K562 (cell line): ENCODE results near the gene ZSWIM4. TPM values are rescaled to one million over a fixed set of nuclear protein-coding genes. Genes with fewer than 3 reads are reported as not detected.

Experiments
- SMARCB1 ChIP-seq: IDR thresholded peaks from 2 replicates; pipeline ENCODE4 v1.6.1; 2011; ENCODE audit warnings: improper control_type of control experiment, low read depth; ENCODE audit not compliant: insufficient read length
- microRNA counts: library from miRNA; unstranded; fragments of <30 nt; microRNA quantifications from one replicate; lab custom pipeline; 2016
- microRNA-seq: library from miRNA; unstranded; fragments of <30 nt; microRNA quantifications from one replicate; pipeline ENCODE4, GENCODE V29; 2018; ENCODE audit warnings: borderline microRNAs expressed
- polyA plus RNA-seq, 8 experiments: library from polyadenylated mRNA; depleted of rRNA in 4 of 8; stranded (reverse) in 5 of 8; unstranded in 3 of 8; fragments of >200 nt; fragmentation: Nextera tagmentation in 2 of 8; fragmentation: Illumina TruSeq in 1 of 8; extraction: Ambion mirVana in 2 of 8; extraction: Trizol in 1 of 8; gene quantifications; 2 replicates each; pipeline versions ENCODE4 v1.2.1 to v1.2.3, GENCODE V29; 2011 to 2014; ENCODE audit warnings: inconsistent platforms in 1 of 8, missing spikeins in 1 of 8
- small RNA-seq: library from RNA; depleted of rRNA; stranded (forward); fragments of <200 nt; gene quantifications from one replicate; pipeline ENCODE3, GENCODE V24; 2014
- total RNA-seq, 7 experiments: library from RNA; depleted of rRNA in 6 of 7; stranded (reverse); fragments of >200 nt in 6 of 7; fragmentation: Illumina TruSeq in 2 of 7; extraction: Trizol in 2 of 7; gene quantifications; 2 replicates each; pipeline versions ENCODE4 v1.2.1 to v1.2.3, GENCODE V29; 2011 to 2021; ENCODE audit warnings: low replicate concordance in 1 of 7

The ZSWIM4 gene
- total and polyA plus RNA-seq, 9 of the 15 experiments (the other 6 are each of a cell fraction or from before 2014, with no cell fraction given) = 0.25 to 3.7 (median 0.79) TPM; not detected in 2

DNA sequence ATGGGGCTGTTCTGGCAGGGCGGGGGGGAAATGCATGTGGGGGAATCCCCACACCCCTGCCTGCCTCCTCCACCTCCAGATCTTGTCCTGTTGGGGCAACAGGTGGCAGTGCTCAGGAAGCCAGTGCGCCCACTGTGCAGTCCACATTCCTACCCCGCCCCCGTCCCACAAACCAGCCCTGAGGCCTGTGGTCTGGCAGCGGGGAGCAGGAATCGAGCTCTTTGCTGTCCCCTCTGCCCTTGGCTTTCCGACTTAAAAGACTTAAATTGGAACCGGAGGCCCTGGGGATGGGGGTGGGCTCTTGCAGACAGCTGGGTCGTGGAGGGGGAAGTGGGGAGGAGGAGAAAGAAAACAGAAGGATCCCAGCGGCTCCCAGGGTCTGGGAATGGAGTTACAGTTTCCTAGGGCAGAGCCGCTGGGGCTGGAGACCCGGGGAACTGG, 86.0 kb downstream of the ZSWIM4 start (continued):
- TF ChIP-seq SMARCB1 = no peak

MicroRNAs encoded within 50 kb of the gene (microRNA counts, 767-probe panel; counts per million panel counts)
- microRNA hsa-miR-181c-5p (lab: Ali Mortazavi, UCI) (not detected), microRNA hsa-miR-23a-3p (lab: Ali Mortazavi, UCI) (5,323 counts per million, percentile 91 among the panel's probes with 10 or more counts), microRNA hsa-miR-24-3p (lab: Ali Mortazavi, UCI) (4,466 counts per million, percentile 85 among the panel's probes with 10 or more counts), microRNA hsa-miR-27a-3p (lab: Ali Mortazavi, UCI) (2,905 counts per million, percentile 68 among the panel's probes with 10 or more counts)

Small RNAs within 50 kb of the gene (microRNA-seq; reads per million reads assigned to microRNA genes)
- 73.4 reads per million, percentile 77 among the genes with 10 or more reads in this experiment for gene MIR181C
- gene MIR181D = 32.7 reads per million, percentile 71 among the genes with 10 or more reads in this experiment

Small RNAs within 50 kb of the gene (small RNA-seq; reads per million reads assigned to genes)
- gene MIR181C (12.9 reads per million, percentile 96 among the genes with 10 or more reads in this experiment), gene MIR181D (4.2 reads per million, percentile 91 among the genes with 10 or more reads in this experiment), gene RN7SL619P (not detected)

Other genes with a start within 250 kb of the ZSWIM4 start
Only the 7 nearest of the 10 such genes appear.
- 57.4 and 68.7 TPM in 2 replicates for gene MRI1, start 30.9 kb upstream of the ZSWIM4 start, total RNA-seq (2014; rRNA removed)
- 13.3 and 15.8 TPM in 2 replicates for gene MRI1, start 30.9 kb upstream of the ZSWIM4 start, total RNA-seq (2014; rRNA removed; fragmentation: Illumina TruSeq; extraction: Trizol)
- gene MRI1, start 30.9 kb upstream of the ZSWIM4 start, total RNA-seq (2015; rRNA removed; fragmentation: Illumina TruSeq; extraction: Trizol) = 30.9 and 31.6 TPM in 2 replicates
- 45.8 and 47.3 TPM in 2 replicates for gene MRI1, start 30.9 kb upstream of the ZSWIM4 start, total RNA-seq (2021)
- 19.3 and 27.7 TPM in 2 replicates for gene MRI1, start 30.9 kb upstream of the ZSWIM4 start, polyA plus RNA-seq (2011; rRNA removed)
- gene MRI1, start 30.9 kb upstream of the ZSWIM4 start, polyA plus RNA-seq (2014; fragmentation: Illumina TruSeq; extraction: Trizol) = 28.2 and 30.0 TPM in 2 replicates
- 1 to 10 TPM; 5.5 to 6.5 TPM for gene MRI1, start 30.9 kb upstream of the ZSWIM4 start, polyA plus RNA-seq (2014; fragmentation: Nextera tagmentation; extraction: Ambion mirVana)
- gene MRI1, start 30.9 kb upstream of the ZSWIM4 start, polyA plus RNA-seq (2014; rRNA removed) = 34.7 and 43.0 TPM in 2 replicates
- gene C19orf53, start 21.0 kb upstream of the ZSWIM4 start, total RNA-seq (2014; rRNA removed) = 164 and 284 TPM in 2 replicates
- 63.0 and 98.5 TPM in 2 replicates for gene C19orf53, start 21.0 kb upstream of the ZSWIM4 start, total RNA-seq (2014; rRNA removed; fragmentation: Illumina TruSeq; extraction: Trizol)
- gene C19orf53, start 21.0 kb upstream of the ZSWIM4 start, total RNA-seq (2015; rRNA removed; fragmentation: Illumina TruSeq; extraction: Trizol) = 115 and 130 TPM in 2 replicates
- gene C19orf53, start 21.0 kb upstream of the ZSWIM4 start, total RNA-seq (2021) = 95.9 and 109 TPM in 2 replicates
- gene C19orf53, start 21.0 kb upstream of the ZSWIM4 start, polyA plus RNA-seq (2011; rRNA removed) = 151 and 169 TPM in 2 replicates
- 205 and 214 TPM in 2 replicates for gene C19orf53, start 21.0 kb upstream of the ZSWIM4 start, polyA plus RNA-seq (2014; fragmentation: Illumina TruSeq; extraction: Trizol)
- gene C19orf53, start 21.0 kb upstream of the ZSWIM4 start, polyA plus RNA-seq (2014; fragmentation: Nextera tagmentation; extraction: Ambion mirVana) = 100 to 1,000 TPM; 416 to 441 TPM
- gene C19orf53, start 21.0 kb upstream of the ZSWIM4 start, polyA plus RNA-seq (2014; rRNA removed) = 197 and 206 TPM in 2 replicates
- not detected in 2 replicates for gene NANOS3, start 81.7 kb downstream of the ZSWIM4 start, total RNA-seq (2014; rRNA removed)
- not detected in 2 replicates for gene NANOS3, start 81.7 kb downstream of the ZSWIM4 start, total RNA-seq (2014; rRNA removed; fragmentation: Illumina TruSeq; extraction: Trizol)
- not detected in 2 replicates for gene NANOS3, start 81.7 kb downstream of the ZSWIM4 start, total RNA-seq (2015; rRNA removed; fragmentation: Illumina TruSeq; extraction: Trizol)
- gene NANOS3, start 81.7 kb downstream of the ZSWIM4 start, total RNA-seq (2021) = not detected in 2 replicates
- not detected in 2 replicates for gene NANOS3, start 81.7 kb downstream of the ZSWIM4 start, polyA plus RNA-seq (2011; rRNA removed)
- gene NANOS3, start 81.7 kb downstream of the ZSWIM4 start, polyA plus RNA-seq (2014; fragmentation: Illumina TruSeq; extraction: Trizol) = not detected in 2 replicates
- not detected for gene NANOS3, start 81.7 kb downstream of the ZSWIM4 start, polyA plus RNA-seq (2014; fragmentation: Nextera tagmentation; extraction: Ambion mirVana)
- gene NANOS3, start 81.7 kb downstream of the ZSWIM4 start, polyA plus RNA-seq (2014; rRNA removed) = not detected in 2 replicates
- gene BRME1, start 110.7 kb downstream of the ZSWIM4 start, total RNA-seq (2014; rRNA removed) = 3.6 and 4.2 TPM in 2 replicates
- gene BRME1, start 110.7 kb downstream of the ZSWIM4 start, total RNA-seq (2014; rRNA removed; fragmentation: Illumina TruSeq; extraction: Trizol) = 1.9 and 2.4 TPM in 2 replicates
- gene BRME1, start 110.7 kb downstream of the ZSWIM4 start, total RNA-seq (2015; rRNA removed; fragmentation: Illumina TruSeq; extraction: Trizol) = 4.6 and 6.0 TPM in 2 replicates
- 5.9 and 6.1 TPM in 2 replicates for gene BRME1, start 110.7 kb downstream of the ZSWIM4 start, total RNA-seq (2021)
- 3.0 and 5.5 TPM in 2 replicates for gene BRME1, start 110.7 kb downstream of the ZSWIM4 start, polyA plus RNA-seq (2011; rRNA removed)
- 4.6 and 4.8 TPM in 2 replicates for gene BRME1, start 110.7 kb downstream of the ZSWIM4 start, polyA plus RNA-seq (2014; fragmentation: Illumina TruSeq; extraction: Trizol)
- under 1 TPM; 0.75 to 0.88 TPM for gene BRME1, start 110.7 kb downstream of the ZSWIM4 start, polyA plus RNA-seq (2014; fragmentation: Nextera tagmentation; extraction: Ambion mirVana)
- gene BRME1, start 110.7 kb downstream of the ZSWIM4 start, polyA plus RNA-seq (2014; rRNA removed) = 4.5 and 6.0 TPM in 2 replicates
- 17.9 and 18.8 TPM in 2 replicates for gene CC2D1A, start 110.8 kb downstream of the ZSWIM4 start, total RNA-seq (2014; rRNA removed)
- 5.8 and 7.7 TPM in 2 replicates for gene CC2D1A, start 110.8 kb downstream of the ZSWIM4 start, total RNA-seq (2014; rRNA removed; fragmentation: Illumina TruSeq; extraction: Trizol)
- 12.0 and 12.9 TPM in 2 replicates for gene CC2D1A, start 110.8 kb downstream of the ZSWIM4 start, total RNA-seq (2015; rRNA removed; fragmentation: Illumina TruSeq; extraction: Trizol)
- 28.4 and 31.0 TPM in 2 replicates for gene CC2D1A, start 110.8 kb downstream of the ZSWIM4 start, total RNA-seq (2021)
- gene CC2D1A, start 110.8 kb downstream of the ZSWIM4 start, polyA plus RNA-seq (2011; rRNA removed) = 10.1 and 25.5 TPM in 2 replicates
- gene CC2D1A, start 110.8 kb downstream of the ZSWIM4 start, polyA plus RNA-seq (2014; fragmentation: Illumina TruSeq; extraction: Trizol) = 15.6 and 21.2 TPM in 2 replicates
- under 1 TPM; 0.32 to 0.42 TPM for gene CC2D1A, start 110.8 kb downstream of the ZSWIM4 start, polyA plus RNA-seq (2014; fragmentation: Nextera tagmentation; extraction: Ambion mirVana)
- 26.7 and 27.1 TPM in 2 replicates for gene CC2D1A, start 110.8 kb downstream of the ZSWIM4 start, polyA plus RNA-seq (2014; rRNA removed)
- 0.12 TPM in 1 of 2 replicates, not detected in the other for gene PODNL1, start 143.0 kb downstream of the ZSWIM4 start, total RNA-seq (2014; rRNA removed)
- gene PODNL1, start 143.0 kb downstream of the ZSWIM4 start, total RNA-seq (2014; rRNA removed; fragmentation: Illumina TruSeq; extraction: Trizol) = not detected in 2 replicates
- 0.25 and 0.34 TPM in 2 replicates for gene PODNL1, start 143.0 kb downstream of the ZSWIM4 start, total RNA-seq (2015; rRNA removed; fragmentation: Illumina TruSeq; extraction: Trizol)
- 0.40 and 0.47 TPM in 2 replicates for gene PODNL1, start 143.0 kb downstream of the ZSWIM4 start, total RNA-seq (2021)
- gene PODNL1, start 143.0 kb downstream of the ZSWIM4 start, polyA plus RNA-seq (2011; rRNA removed) = 0.18 and 0.46 TPM in 2 replicates
- gene PODNL1, start 143.0 kb downstream of the ZSWIM4 start, polyA plus RNA-seq (2014; fragmentation: Illumina TruSeq; extraction: Trizol) = 0.22 and 0.42 TPM in 2 replicates
- under 1 TPM in 1 of 2 experiments, not detected in 1; 0.24 TPM for gene PODNL1, start 143.0 kb downstream of the ZSWIM4 start, polyA plus RNA-seq (2014; fragmentation: Nextera tagmentation; extraction: Ambion mirVana)
- gene PODNL1, start 143.0 kb downstream of the ZSWIM4 start, polyA plus RNA-seq (2014; rRNA removed) = 0.21 TPM in 1 of 2 replicates, not detected in the other
- 37.0 and 39.4 TPM in 2 replicates for gene DCAF15, start 157.1 kb downstream of the ZSWIM4 start, total RNA-seq (2014; rRNA removed)
- 10.4 and 13.6 TPM in 2 replicates for gene DCAF15, start 157.1 kb downstream of the ZSWIM4 start, total RNA-seq (2014; rRNA removed; fragmentation: Illumina TruSeq; extraction: Trizol)
- gene DCAF15, start 157.1 kb downstream of the ZSWIM4 start, total RNA-seq (2015; rRNA removed; fragmentation: Illumina TruSeq; extraction: Trizol) = 22.5 and 24.0 TPM in 2 replicates
- gene DCAF15, start 157.1 kb downstream of the ZSWIM4 start, total RNA-seq (2021) = 63.2 and 68.5 TPM in 2 replicates
- 27.7 and 46.8 TPM in 2 replicates for gene DCAF15, start 157.1 kb downstream of the ZSWIM4 start, polyA plus RNA-seq (2011; rRNA removed)
- gene DCAF15, start 157.1 kb downstream of the ZSWIM4 start, polyA plus RNA-seq (2014; fragmentation: Illumina TruSeq; extraction: Trizol) = 31.0 and 55.5 TPM in 2 replicates
- gene DCAF15, start 157.1 kb downstream of the ZSWIM4 start, polyA plus RNA-seq (2014; fragmentation: Nextera tagmentation; extraction: Ambion mirVana) = under 1 TPM; 0.17 to 0.56 TPM
- 52.5 and 56.2 TPM in 2 replicates for gene DCAF15, start 157.1 kb downstream of the ZSWIM4 start, polyA plus RNA-seq (2014; rRNA removed)